IMR-90 (cell line): ENCODE results near the gene BTBD9. TPM values are rescaled to one million over a fixed set of nuclear protein-coding genes. Genes with fewer than 3 reads are reported as not detected.

ENCODE experiments used
- ATAC-seq: fragments of 200-7000 bp; cut with Tn5 transposase; 2 replicates; pipeline ENCODE4 v1.9.1; 2020; ENCODE audit warnings: low read depth, mild to moderate bottlenecking, moderate library complexity
- BruUV-seq: library from RNA; stranded (reverse); fragments of 400-500 nt; replicated peaks from 2 replicates; lab custom pipeline; 2021; lab: Mats Ljungman, UMichigan
- CTCF ChIA-PET: fragments of 300-600 bp; formaldehyde crosslinking; extraction: SDS; loops from one replicate; lab custom pipeline; 2021; ENCODE audit warnings: antibody characterized with exemption; lab: Yijun Ruan, JAX
- POLR2A ChIA-PET: fragments of 300-600 bp; sonication (Branson Sonifier 250); formaldehyde crosslinking; loops from one replicate; lab custom pipeline; 2022; ENCODE audit warnings: antibody characterized with exemption; ENCODE audit not compliant: unreplicated experiment; lab: Charles Lee
- DNase-seq: peaks from one replicate; pipeline ENCODE4 v3.0.0; 2013
- H2AFZ ChIP-seq: replicated peaks from 2 replicates; pipeline ENCODE3; 2013; ENCODE audit warnings: low read length, mild to moderate bottlenecking; ENCODE audit not compliant: poor library complexity
- H2AK5ac ChIP-seq: 2 replicates; pipeline ENCODE4 v1.6.1; 2013; ENCODE audit warnings: low read depth, low read length, inconsistent platforms
- H2AK9ac ChIP-seq: replicated peaks from 2 replicates; pipeline ENCODE3; 2013; ENCODE audit warnings: mild to moderate bottlenecking, low read depth, low read length, moderate library complexity; ENCODE audit not compliant: poor library complexity
- H2BK120ac ChIP-seq: 2 replicates; pipeline ENCODE4 v1.6.1; 2013; ENCODE audit warnings: low read depth, low read length, inconsistent platforms
- H2BK15ac ChIP-seq: 3 replicates; pipeline ENCODE4 v1.6.1; 2013; ENCODE audit warnings: low read depth, low read length, inconsistent platforms
- H2BK20ac ChIP-seq: 2 replicates; pipeline ENCODE4 v1.6.1; 2013; ENCODE audit warnings: low read depth, mild to moderate bottlenecking, inconsistent platforms, low read length, moderate library complexity
- H2BK5ac ChIP-seq: 2 replicates; pipeline ENCODE4 v1.6.1; 2013; ENCODE audit warnings: mild to moderate bottlenecking, low read depth, low read length, inconsistent platforms; ENCODE audit not compliant: poor library complexity, severe bottlenecking
- H3K14ac ChIP-seq: replicated peaks from 2 replicates; pipeline ENCODE4 v1.6.1; 2013; ENCODE audit warnings: low read depth, low read length, inconsistent platforms
- H3K18ac ChIP-seq: 2 replicates; pipeline ENCODE4 v1.6.1; 2013; ENCODE audit warnings: low read depth, low read length, control low read depth
- H3K23ac ChIP-seq: 2 replicates; pipeline ENCODE4 v1.6.1; 2013; ENCODE audit warnings: low read depth, low read length, inconsistent platforms
- H3K27ac ChIP-seq: 2 replicates; pipeline ENCODE4 v1.5.1; 2013; ENCODE audit warnings: mild to moderate bottlenecking, control low read depth, low read length; ENCODE audit not compliant: insufficient read depth
- H3K27me3 ChIP-seq: 2 replicates; pipeline ENCODE4 v1.6.1; 2013; ENCODE audit warnings: low read length; ENCODE audit not compliant: control insufficient read depth, insufficient read depth
- H3K36me3 ChIP-seq: 2 replicates; pipeline ENCODE4 v1.6.1; 2013; ENCODE audit warnings: low read length, mixed read lengths; ENCODE audit not compliant: control insufficient read depth, insufficient read depth
- H3K4ac ChIP-seq: 2 replicates; pipeline ENCODE4 v1.6.1; 2013; ENCODE audit warnings: low read depth, low read length, inconsistent platforms
- H3K4me1 ChIP-seq: 2 replicates; pipeline ENCODE4 v1.6.1; 2013; ENCODE audit warnings: low read length, mixed read lengths; ENCODE audit not compliant: control insufficient read depth, insufficient read depth
- H3K4me2 ChIP-seq: 2 replicates; pipeline ENCODE4 v1.6.1; 2013; ENCODE audit warnings: low read depth, mild to moderate bottlenecking, control low read depth, low read length, moderate library complexity
- H3K4me3 ChIP-seq: 2 replicates; pipeline ENCODE4 v1.5.1; 2013; ENCODE audit warnings: low read depth, mild to moderate bottlenecking, control low read depth, low read length, moderate library complexity; ENCODE audit not compliant: insufficient read depth
- H3K56ac ChIP-seq: 2 replicates; pipeline ENCODE4 v1.6.1; 2013; ENCODE audit warnings: low read length, inconsistent platforms; ENCODE audit not compliant: insufficient read depth; ENCODE audit errors: extremely low read depth
- H3K79me1 ChIP-seq, 2 experiments: 2 replicates each; pipeline ENCODE4 v1.6.1; 2013; ENCODE audit warnings: low read length in 2 of 2, inconsistent platforms in 1 of 2, low read depth in 1 of 2
- H3K9ac ChIP-seq: 2 replicates; pipeline ENCODE4 v1.6.1; 2013; ENCODE audit warnings: low read depth, low read length, control low read depth
- H3K9me1 ChIP-seq: 2 replicates; pipeline ENCODE4 v1.6.1; 2013; ENCODE audit warnings: low read length, inconsistent platforms; ENCODE audit not compliant: insufficient read depth
- H3K9me3 ChIP-seq: 2 replicates; pipeline ENCODE4 v1.6.1; 2013; ENCODE audit warnings: low read length; ENCODE audit not compliant: control insufficient read depth, insufficient read depth
- H4K20me1 ChIP-seq: 2 replicates; pipeline ENCODE4 v1.6.1; 2013; ENCODE audit warnings: low read length, inconsistent platforms; ENCODE audit not compliant: insufficient read depth
- H4K5ac ChIP-seq: 2 replicates; pipeline ENCODE4 v1.6.1; 2013; ENCODE audit warnings: mild to moderate bottlenecking, low read depth, low read length, control low read depth
- H4K8ac ChIP-seq, 2 experiments: 2 replicates each; pipeline ENCODE4 v1.6.1; 2013; ENCODE audit warnings: low read depth in 2 of 2, low read length in 2 of 2, control low read depth in 1 of 2, inconsistent platforms in 1 of 2
- H4K91ac ChIP-seq: 2 replicates; pipeline ENCODE4 v1.6.1; 2013; ENCODE audit warnings: low read depth, low read length, inconsistent platforms; ENCODE audit not compliant: insufficient read depth
- BHLHE40 ChIP-seq: fragments of 150-350 bp; IDR thresholded peaks from 2 replicates; pipeline ENCODE4 v1.6.1; 2016; ENCODE audit warnings: mild to moderate bottlenecking, low read depth, low read length
- CHD1 ChIP-seq: IDR thresholded peaks from 2 replicates; pipeline ENCODE4 v1.6.1; 2012; ENCODE audit warnings: low read depth, low read length, improper control_type of control experiment
- FOS ChIP-seq: fragments of 150-350 bp; IDR thresholded peaks from 2 replicates; pipeline ENCODE4 v1.6.1; 2016; ENCODE audit warnings: low read depth, low read length
- MAFK ChIP-seq: IDR thresholded peaks from 2 replicates; pipeline ENCODE4 v1.6.1; 2012; ENCODE audit warnings: low read depth, low read length, improper control_type of control experiment
- MAZ ChIP-seq: IDR thresholded peaks from 2 replicates; pipeline ENCODE4 v1.6.1; 2012; ENCODE audit warnings: low read depth, mild to moderate bottlenecking, low read length, improper control_type of control experiment, moderate library complexity, borderline replicate concordance
- NFE2L2 ChIP-seq: fragments of 150-350 bp; IDR thresholded peaks from 2 replicates; pipeline ENCODE4 v1.6.1; 2016; ENCODE audit warnings: low read depth, mild to moderate bottlenecking, low read length
- RFX5 ChIP-seq: IDR thresholded peaks from 2 replicates; pipeline ENCODE4 v1.8.0; 2012; ENCODE audit warnings: low read depth, mild to moderate bottlenecking, low read length, moderate library complexity
- WGBS, 2 experiments: methylation state at CpG; one replicate each; pipeline versions ENCODE4 v1.1.5 to v1.1.7; 2013; ENCODE audit warnings: missing lambda C conversion rate in 2 of 2; ENCODE audit not compliant: insufficient read length in 1 of 2; ENCODE audit errors: extremely low coverage in 2 of 2; 5-methylcytosine and 5-hydroxymethylcytosine counted together
- dilution Hi-C: fragments of 300-500 bp; cut with HindIII; formaldehyde crosslinking; loops from one replicate; pipeline ENCODE4 v1.14.3; 2018; ENCODE audit warnings: low sequenced_read_pairs; ENCODE audit not compliant: unreplicated experiment
- in situ Hi-C: fragments of 300-500 bp; cut with MboI; formaldehyde crosslinking; loops from 3 replicates; pipeline ENCODE4 v1.14.3; 2019; ENCODE audit warnings: low sequenced_read_pairs, inconsistent platforms, mixed read lengths
- intact Hi-C: fragments of 100-400 bp; cut with micrococcal nuclease; formaldehyde crosslinking; loops from 2 replicates; pipeline ENCODE4 v1.10.0; 2022
- polyA plus RNA-seq, 3 experiments: library from polyadenylated mRNA; depleted of rRNA; stranded (reverse); fragments of >200 nt; gene quantifications; 2 replicates each; pipeline ENCODE4 v1.2.3, GENCODE V29; 2012; ENCODE audit warnings: low replicate concordance in 1 of 3
- total RNA-seq: library from RNA; depleted of rRNA; stranded (reverse); fragments of >200 nt; gene quantifications from 2 replicates; pipeline ENCODE4 v1.2.3, GENCODE V29; 2012

Gene BTBD9
- total and polyA plus RNA-seq, 2 of the 4 experiments (the other 2 are of a cell fraction), result 4.1 to 22.0 TPM

DNA sequence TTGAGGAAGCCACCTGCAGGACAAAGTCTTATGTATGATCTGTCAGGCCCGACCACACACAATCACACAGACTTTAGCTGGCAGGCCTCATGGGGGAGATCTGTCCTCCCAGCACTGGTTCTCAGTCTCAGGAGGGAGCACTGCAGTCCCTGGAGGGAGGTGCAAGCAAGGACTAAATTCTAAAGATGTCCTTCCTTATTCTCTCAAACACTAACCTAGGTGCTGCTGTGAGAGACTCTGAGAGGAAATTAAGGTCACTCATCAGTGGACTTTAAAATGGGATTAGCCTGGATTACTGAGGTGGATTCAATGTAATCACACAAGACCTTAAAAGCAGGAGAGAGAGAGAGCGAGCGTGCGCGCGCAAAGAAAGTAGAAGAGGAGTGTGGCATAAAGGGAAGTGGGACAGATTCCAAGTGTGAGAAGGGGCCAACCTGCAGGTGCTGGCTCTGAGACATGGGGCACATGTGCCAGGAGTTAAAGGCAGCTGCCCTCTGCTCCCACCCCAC lies 48.9 kb upstream of the BTBD9 start:
- CTCF ChIA-PET, result no interaction called here

More for the DNA sequence above, 48.9 kb upstream of the BTBD9 start:
- TF ChIP-seq MAZ (no peak), NFE2L2 (no peak), MAFK (no peak), RFX5 (no peak), CHD1 (no peak), FOS (no peak), BHLHE40 (no peak)
- Histone ChIP-seq H3K9ac (no peak overlapping the region), H4K8ac (no peak overlapping the region), H3K36me3 (peaks cover 2% of the 10 kb centered on the region), H3K9me1 (peaks cover 15% of the 10 kb centered on the region), H3K18ac (no peak overlapping the region), H3K14ac (no peak overlapping the region), H3K4me3 (no peak overlapping the region), H3K27ac (no peak overlapping the region), H2BK15ac (no peak overlapping the region), H3K4me1 (peaks cover 7% of the 10 kb centered on the region; the same call in 1 of the 2 replicates), H2BK120ac (no peak overlapping the region), H2BK5ac (no peak overlapping the region), H2BK20ac (no peak overlapping the region), H4K20me1 (peaks cover 21% of the 10 kb centered on the region), H2AK9ac (no peak overlapping the region), H2AFZ (no peak overlapping the region), H3K79me1 (peaks cover 12 to 37% of the 10 kb centered on the region in 2 experiments), H3K23ac (no peak overlapping the region), H4K91ac (no peak overlapping the region), H3K4me2 (no peak overlapping the region), H4K5ac (no peak overlapping the region), H3K4ac (no peak overlapping the region), H3K27me3 (no peaks in the 10 kb centered on the region), H2AK5ac (no peak overlapping the region), H3K9me3 (no peaks in the 10 kb centered on the region), H3K56ac (no peak overlapping the region)
- no peak for ATAC-seq
- in situ Hi-C loops, result no loop called here
- no peak for DNase-seq
- dilution Hi-C loops, result no loop called here
- intact Hi-C loops, result no loop called here
- BruUV-seq, result no TSS peak
- WGBS, 2 experiments, result no CpG with 5 or more reads among the region's 6 CpGs
- POLR2A ChIA-PET, result no interaction called here
